Motor neuron (in vitro differentiated cells): Measurements from ENCODE around the gene FMO2. TPM values are rescaled to one million over a fixed set of nuclear protein-coding genes. Genes with fewer than 3 reads are reported as not detected.

ENCODE experiments used
- ATAC-seq, 8 experiments: fragments of 200-7000 bp; cut with Tn5 transposase; replicated peaks in 6 of 8; 2 replicates each; pipeline ENCODE4 v1.8.0; 2021; ENCODE audit warnings: mild to moderate bottlenecking in 8 of 8, moderate library complexity in 8 of 8
- H3K27ac ChIP-seq, 2 donors: fragments of 250-450 bp; sonication (Bioruptor Pico); 2 replicates each; pipeline ENCODE4 v1.9.0; 2021; ENCODE audit warnings: antibody characterized with exemption in 2 of 2, mild to moderate bottlenecking in 2 of 2, moderate library complexity in 1 of 2
- H3K4me1 ChIP-seq, 2 donors: fragments of 250-450 bp; sonication (Bioruptor Pico); replicated peaks in 1 of 2; 2 replicates each; pipeline ENCODE4 v1.6.1; 2021; ENCODE audit warnings: antibody characterized with exemption in 2 of 2, mild to moderate bottlenecking in 2 of 2, moderate library complexity in 1 of 2
- H3K4me3 ChIP-seq, 5 donors: fragments of 250-450 bp; sonication (Bioruptor Pico); 2 replicates each; pipeline ENCODE4 v1.9.0; 2021; ENCODE audit warnings: antibody characterized with exemption in 5 of 5, mild to moderate bottlenecking in 5 of 5, moderate library complexity in 4 of 5
- WGBS, 10 experiments: fragments of 450-650 bp; shearing (Covaris generic); methylation state at CpG; one replicate each; pipeline ENCODE4 v1.0.0; 2022; 5-methylcytosine and 5-hydroxymethylcytosine counted together
- in situ Hi-C, 9 experiments: fragments of 400-800 bp; cut with MboI; loops; one replicate each; pipeline ENCODE4 v1.15.0; 2021; ENCODE audit warnings: low sequenced_read_pairs in 9 of 9, low pct_unique_long_range_greater_than_20kb in 2 of 9; ENCODE audit not compliant: unreplicated experiment in 9 of 9
- total RNA-seq, 8 experiments: library from RNA; unstranded; fragments of 300-600 nt; gene quantifications; 2 replicates each; pipeline versions ENCODE4 v1.2.3 to v1.2.4, GENCODE V29; 2022

FMO2 gene
- total RNA-seq, 8 experiments from 2014 or later = 0.55 to 8.9 (median 1.2) TPM; not detected in 2

DNA sequence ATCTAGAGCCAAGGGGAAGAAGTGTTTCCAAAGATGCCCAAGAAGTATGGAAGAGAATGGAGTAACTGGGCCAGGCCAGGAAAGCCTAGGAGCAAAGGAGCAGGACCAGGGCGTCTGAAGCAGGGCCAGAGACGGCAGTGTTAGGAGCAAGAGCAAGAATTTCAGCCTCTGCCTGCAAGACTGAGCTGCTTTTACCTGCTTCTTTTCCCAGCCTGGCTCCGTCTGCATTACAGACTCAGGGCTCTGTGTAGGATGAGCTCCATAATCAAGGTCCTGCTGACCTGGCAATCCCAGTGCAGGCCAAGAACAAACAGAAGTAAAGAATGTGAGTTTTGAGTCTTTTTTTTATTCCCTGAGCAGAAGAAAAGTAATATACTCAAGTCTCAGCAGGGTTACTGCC, 73.3 kb downstream of the FMO2 start:
- H3K4me3 ChIP-seq = no peak overlapping the region
- ATAC-seq = no peak

DNA sequence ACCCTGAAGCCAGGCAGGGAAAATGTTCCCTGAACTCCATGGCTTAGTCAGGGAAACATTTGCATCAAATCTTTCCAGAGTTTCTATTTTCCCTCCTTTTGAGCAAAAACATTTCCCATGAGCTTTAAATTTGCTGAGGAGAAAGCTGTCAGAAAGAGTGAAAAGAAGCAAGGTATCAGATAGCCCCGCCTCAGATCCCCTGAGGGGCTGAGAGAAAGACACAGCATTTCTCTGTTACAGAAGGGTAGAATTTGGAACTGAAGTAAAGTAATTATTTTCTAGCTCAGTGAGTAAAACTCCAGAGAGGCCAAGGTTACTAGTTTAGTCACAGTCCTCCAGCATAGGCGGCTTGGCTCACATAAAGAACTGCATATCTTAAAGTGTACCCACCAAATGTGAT, 73.8 kb downstream of the FMO2 start:
- Histone ChIP-seq H3K4me3 (no peak overlapping the region), H3K27ac (no peak overlapping the region)
- 40 to 86% (median 67%) methylated on average over 1 to 2 of the region's 2 CpGs; no CpG with 5 or more reads in 1 of the 10 experiments for WGBS, 10 experiments

More for the DNA sequence above, 73.3 kb downstream of the FMO2 start:
- 63 to 94% (median 86%) methylated on average over 1 to 3 of the region's 3 CpGs; no CpG with 5 or more reads in 4 of the 10 experiments for WGBS, 10 experiments
- Histone ChIP-seq H3K4me1 (no peaks in the 10 kb centered on the region), H3K27ac (no peak overlapping the region)
- in situ Hi-C loops = no loop called here

More for the DNA sequence above, 73.8 kb downstream of the FMO2 start:
- ATAC-seq = no peak
- no peaks in the 10 kb centered on the region for H3K4me1 ChIP-seq
- in situ Hi-C loops = no loop called here

Other genes with a start within 250 kb of the FMO2 start
- gene MROH9, start 249.8 kb upstream of the FMO2 start, total RNA-seq = under 1 TPM in 3 of 8 experiments, not detected in 5; 0.19 to 0.54 (median 0.29) TPM
- gene FMO3, start 94.4 kb upstream of the FMO2 start, total RNA-seq = 1 to 10 TPM in 1 of 8 experiments, under 1 TPM in 5, not detected in 2; 0.25 to 2.2 (median 0.40) TPM
- gene FMO1, start 63.2 kb downstream of the FMO2 start, total RNA-seq = 1 to 10 TPM in 1 of 8 experiments, under 1 TPM in 3, not detected in 4; 0.08 to 1.3 (median 0.37) TPM
- gene FMO4, start 128.9 kb downstream of the FMO2 start, total RNA-seq = 10 to 100 TPM in 1 of 8 experiments, 1 to 10 TPM in 3, under 1 TPM in 4; 0.05 to 11.2 (median 1.4) TPM